CD4-positive, alpha-beta T cell (primary cell): ENCODE results near the gene CT45A10. TPM values are rescaled to one million over a fixed set of nuclear protein-coding genes. Genes with fewer than 3 reads are reported as not detected.
"Not testable (repeated sequence)": the region's sequence is repeated elsewhere in the genome, so short reads cannot be mapped to it uniquely, and the experiment has no call there.

ENCODE experiments used
- ATAC-seq: fragments of 200-7000 bp; cut with Tn5 transposase; one replicate; pipeline ENCODE4 v1.10.0; 2022; ENCODE audit warnings: mild to moderate bottlenecking; ENCODE audit not compliant: poor library complexity
- CTCF ChIA-PET: fragments of 350-600 bp; sonication (Branson Sonifier 250); formaldehyde crosslinking; loops from one replicate; lab custom pipeline; 2021; ENCODE audit warnings: antibody characterized with exemption, inconsistent platforms; lab: Charles Lee
- POLR2A ChIA-PET: fragments of 350-600 bp; sonication (Branson Sonifier 250); formaldehyde crosslinking; loops from one replicate; lab custom pipeline; 2021; ENCODE audit warnings: antibody characterized with exemption, inconsistent platforms; lab: Charles Lee
- DNase-seq, 14 experiments: peaks; one replicate each; pipeline ENCODE4 v3.0.0-alpha.2; 2013 to 2020; ENCODE audit warnings: mixed read lengths in 2 of 14
- H3K27ac ChIP-seq, 2 donors: one replicate each; pipeline versions ENCODE4 v1.5.1 to v1.7.0; 2013; ENCODE audit warnings: low read length in 2 of 2, low read depth in 1 of 2, mild to moderate bottlenecking in 1 of 2
- H3K27me3 ChIP-seq, 2 experiments: 1 replicate in 1 of 2; 2 replicates in 1 of 2; pipeline versions ENCODE4 v1.6.1 to v1.7.0; 2013; ENCODE audit warnings: low read length in 2 of 2, control low read depth in 1 of 2, mild to moderate bottlenecking in 1 of 2, moderate library complexity in 1 of 2; ENCODE audit not compliant: insufficient read depth in 2 of 2, control insufficient read depth in 1 of 2
- H3K36me3 ChIP-seq: one replicate; pipeline ENCODE4 v1.6.1; 2013; ENCODE audit warnings: low read length, control low read depth; ENCODE audit not compliant: insufficient read depth
- H3K4me1 ChIP-seq: one replicate; pipeline ENCODE4 v1.6.1; 2013; ENCODE audit warnings: low read length, control low read depth; ENCODE audit not compliant: insufficient read depth
- H3K4me3 ChIP-seq: one replicate; pipeline ENCODE4 v1.5.1; 2013; ENCODE audit warnings: mild to moderate bottlenecking, low read length, moderate library complexity
- H3K9me3 ChIP-seq, 2 experiments: 1 replicate in 1 of 2; 2 replicates in 1 of 2; pipeline versions ENCODE4 v1.6.1 to v1.7.0; 2013; ENCODE audit warnings: low read length in 2 of 2, mild to moderate bottlenecking in 2 of 2, control low read depth in 1 of 2, moderate library complexity in 1 of 2; ENCODE audit not compliant: control insufficient read depth in 1 of 2, insufficient read depth in 1 of 2
- H3K27ac Mint-ChIP-seq: one replicate; pipeline ENCODE4 v1.8.0; 2020; ENCODE audit warnings: mixed read lengths
- H3K27me3 Mint-ChIP-seq: one replicate; pipeline ENCODE4 v1.8.0; 2021; ENCODE audit warnings: mixed read lengths
- H3K36me3 Mint-ChIP-seq: one replicate; pipeline ENCODE4 v1.8.0; 2021; ENCODE audit warnings: low read depth, mixed read lengths
- H3K4me1 Mint-ChIP-seq: one replicate; pipeline ENCODE4 v1.8.0; 2021; ENCODE audit warnings: low read depth, mixed read lengths
- H3K4me3 Mint-ChIP-seq: one replicate; pipeline ENCODE4 v1.8.0; 2020; ENCODE audit warnings: mild to moderate bottlenecking, mixed read lengths
- H3K9me3 Mint-ChIP-seq: one replicate; pipeline ENCODE4 v1.8.0; 2020; ENCODE audit warnings: mixed read lengths
- intact Hi-C, 2 experiments: fragments of 100-400 bp; cut with DNase I in 1 of 2; cut with micrococcal nuclease in 1 of 2; formaldehyde crosslinking; loops; one replicate each; pipeline versions ENCODE4 v1.15.1 to v1.9.0; 2023 to 2025; cut with DNase I, micrococcal nuclease
- total RNA-seq, 174 experiments: library from RNA in 2 of 174; stranded (reverse) in 2 of 174; gene quantifications; one replicate each; pipeline ENCODE4 v1.2.3 and lab custom pipeline; 2021 to 2026
- TF ChIP-seq, protein P1 (sequence below): fragments of 200-600 bp; IDR thresholded peaks from one replicate; pipeline ENCODE4 v1.8.0; 2022; ENCODE audit warnings: antibody characterized with exemption, mild to moderate bottlenecking

CT45A10 gene
- total RNA-seq, 2 experiments from 2014 or later: not detected

DNA sequence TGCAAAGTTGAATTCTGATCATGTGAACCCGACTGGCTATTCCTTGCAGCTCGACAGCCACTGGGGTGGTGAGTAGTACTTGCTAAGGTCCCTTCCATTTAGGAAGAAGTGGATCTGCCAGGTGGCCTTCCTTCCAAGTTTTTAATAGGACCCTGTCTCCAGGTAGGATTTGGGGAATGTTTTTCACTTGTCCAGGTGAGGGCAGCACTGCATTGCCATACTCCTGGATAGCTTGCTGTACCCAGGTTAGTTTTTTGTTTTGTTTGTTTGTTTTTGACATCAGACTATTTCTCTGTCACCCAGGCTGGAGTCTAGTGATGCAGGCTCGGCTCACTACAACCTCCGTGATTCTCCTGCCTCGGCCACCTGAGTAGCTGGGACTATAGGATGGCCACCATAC is 30.1 kb upstream of the CT45A10 start:
- no peaks in the 10 kb centered on the region for H3K9me3 ChIP-seq
- POLR2A ChIA-PET: no interaction called here
- ATAC-seq (no peak), DNase-seq (no peak)
- no peaks in the 10 kb centered on the region for H3K4me1 Mint-ChIP-seq
- H3K27ac Mint-ChIP-seq: no peak overlapping the region
- no peaks in the 10 kb centered on the region for H3K4me1 ChIP-seq
- H3K4me3 Mint-ChIP-seq: no peak overlapping the region
- no peak overlapping the region for H3K27ac ChIP-seq
- CTCF ChIA-PET: no interaction called here
- no peak overlapping the region for H3K4me3 ChIP-seq
- TF ChIP-seq, protein P1, sequence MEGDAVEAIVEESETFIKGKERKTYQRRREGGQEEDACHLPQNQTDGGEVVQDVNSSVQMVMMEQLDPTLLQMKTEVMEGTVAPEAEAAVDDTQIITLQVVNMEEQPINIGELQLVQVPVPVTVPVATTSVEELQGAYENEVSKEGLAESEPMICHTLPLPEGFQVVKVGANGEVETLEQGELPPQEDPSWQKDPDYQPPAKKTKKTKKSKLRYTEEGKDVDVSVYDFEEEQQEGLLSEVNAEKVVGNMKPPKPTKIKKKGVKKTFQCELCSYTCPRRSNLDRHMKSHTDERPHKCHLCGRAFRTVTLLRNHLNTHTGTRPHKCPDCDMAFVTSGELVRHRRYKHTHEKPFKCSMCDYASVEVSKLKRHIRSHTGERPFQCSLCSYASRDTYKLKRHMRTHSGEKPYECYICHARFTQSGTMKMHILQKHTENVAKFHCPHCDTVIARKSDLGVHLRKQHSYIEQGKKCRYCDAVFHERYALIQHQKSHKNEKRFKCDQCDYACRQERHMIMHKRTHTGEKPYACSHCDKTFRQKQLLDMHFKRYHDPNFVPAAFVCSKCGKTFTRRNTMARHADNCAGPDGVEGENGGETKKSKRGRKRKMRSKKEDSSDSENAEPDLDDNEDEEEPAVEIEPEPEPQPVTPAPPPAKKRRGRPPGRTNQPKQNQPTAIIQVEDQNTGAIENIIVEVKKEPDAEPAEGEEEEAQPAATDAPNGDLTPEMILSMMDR: no peak
- H3K36me3 Mint-ChIP-seq: no peaks in the 10 kb centered on the region
- H3K36me3 ChIP-seq: no peaks in the 10 kb centered on the region
- no peaks in the 10 kb centered on the region for H3K27me3 ChIP-seq
- intact Hi-C loops: no loop called here
- no peaks in the 10 kb centered on the region for H3K9me3 Mint-ChIP-seq
- H3K27me3 Mint-ChIP-seq: no peaks in the 10 kb centered on the region

DNA sequence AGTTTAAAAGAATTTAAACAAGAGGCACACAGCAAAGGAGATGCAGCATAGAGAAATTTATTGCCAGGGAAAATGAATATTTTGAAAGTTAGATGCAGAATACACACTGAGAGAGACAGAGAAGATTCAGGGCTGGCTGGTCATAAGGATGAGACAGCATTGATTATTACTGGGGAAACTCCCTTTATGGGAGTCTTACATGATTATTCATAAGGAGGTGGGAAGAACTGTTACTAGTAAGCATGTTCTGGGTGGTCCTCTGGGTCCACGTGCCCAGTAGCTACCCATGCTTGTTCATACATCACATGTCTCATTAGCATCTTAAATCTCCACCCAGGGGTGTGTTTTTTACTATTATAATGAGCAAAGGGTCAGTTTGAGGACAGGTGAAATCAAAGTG is 27.3 kb upstream of the CT45A10 start:
- H3K27ac ChIP-seq, H3K4me1 Mint-ChIP-seq, H3K4me3 Mint-ChIP-seq, H3K9me3 ChIP-seq, CTCF ChIA-PET, POLR2A ChIA-PET, H3K27me3 Mint-ChIP-seq, H3K27me3 ChIP-seq, H3K4me3 ChIP-seq, H3K36me3 Mint-ChIP-seq, H3K4me1 ChIP-seq, intact Hi-C loops, H3K36me3 ChIP-seq, H3K9me3 Mint-ChIP-seq, ATAC-seq, DNase-seq, H3K27ac Mint-ChIP-seq: not testable (repeated sequence)

DNA sequence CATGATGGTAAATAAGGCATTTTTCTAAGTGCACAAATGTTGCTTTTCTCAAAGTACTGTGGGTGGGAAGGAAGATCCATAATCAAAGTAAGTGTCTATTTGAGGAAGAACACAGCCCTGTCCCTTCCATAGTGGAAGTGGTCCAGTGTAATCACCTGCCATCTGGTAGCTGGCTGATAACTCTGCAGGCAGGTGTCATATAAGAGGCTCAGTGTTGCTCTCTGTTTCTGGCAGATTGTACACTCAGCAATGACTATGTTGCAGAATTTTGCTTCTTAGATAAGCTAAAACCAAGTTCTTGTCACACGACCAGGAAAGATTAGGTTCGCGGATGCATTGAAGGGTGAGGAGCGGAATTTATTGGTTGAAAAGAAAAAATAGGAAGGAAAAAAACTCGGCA is 21.2 kb upstream of the CT45A10 start:
- intact Hi-C loops: no loop called here
- TF ChIP-seq, protein P1: no peak
- Mint-ChIP-seq H3K4me1 (no peaks in the 10 kb centered on the region), H3K9me3 (no peaks in the 10 kb centered on the region), H3K36me3 (no peaks in the 10 kb centered on the region), H3K27me3 (no peaks in the 10 kb centered on the region), H3K27ac (no peak overlapping the region), H3K4me3 (no peak overlapping the region)
- ChIA-PET POLR2A (no interaction called here), CTCF (no interaction called here)
- DNase-seq (no peak), ATAC-seq (no peak)
- Histone ChIP-seq H3K9me3 (no peaks in the 10 kb centered on the region), H3K27me3 (no peaks in the 10 kb centered on the region), H3K27ac (no peak overlapping the region), H3K4me3 (no peak overlapping the region), H3K36me3 (no peaks in the 10 kb centered on the region), H3K4me1 (no peaks in the 10 kb centered on the region)

DNA sequence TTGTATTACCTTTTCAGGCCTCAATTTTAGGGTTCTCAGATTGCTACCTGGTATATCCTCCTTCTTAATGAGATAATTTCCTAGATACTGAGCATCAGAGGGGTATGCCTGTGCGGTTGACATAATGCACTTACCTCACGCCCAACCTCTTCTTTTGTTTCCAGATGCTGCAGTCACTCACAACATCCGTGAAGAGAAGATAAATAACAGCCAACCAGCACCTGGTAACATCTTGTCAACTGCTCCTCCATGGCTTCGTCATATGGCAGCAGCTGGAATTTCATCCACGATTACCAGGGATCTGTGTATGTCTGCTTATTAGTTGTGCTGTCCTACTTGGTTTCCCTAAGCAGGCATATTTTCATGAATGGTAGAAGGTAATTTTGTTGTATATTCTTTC is 17.0 kb upstream of the CT45A10 start:
- H3K9me3 Mint-ChIP-seq: no peaks in the 10 kb centered on the region
- TF ChIP-seq, protein P1: no peak
- POLR2A ChIA-PET: no interaction called here
- Histone ChIP-seq H3K9me3 (no peaks in the 10 kb centered on the region), H3K4me1 (no peaks in the 10 kb centered on the region), H3K36me3 (no peaks in the 10 kb centered on the region), H3K27me3 (no peaks in the 10 kb centered on the region), H3K4me3 (no peak overlapping the region), H3K27ac (no peak overlapping the region)
- DNase-seq: no peak
- peaks cover 11% of the 10 kb centered on the region for H3K27me3 Mint-ChIP-seq
- CTCF ChIA-PET: no interaction called here
- H3K27ac Mint-ChIP-seq: no peak overlapping the region
- H3K36me3 Mint-ChIP-seq: no peaks in the 10 kb centered on the region
- H3K4me1 Mint-ChIP-seq: no peaks in the 10 kb centered on the region
- no peak for ATAC-seq
- intact Hi-C loops: no loop called here
- no peak overlapping the region for H3K4me3 Mint-ChIP-seq
